PFSK-1 (cell line): ENCODE measurements around the gene GMNC.

ENCODE experiments used
- POLR2AphosphoS5 ChIP-seq: IDR thresholded peaks from 2 replicates; pipeline ENCODE4 v1.6.1; 2012; ENCODE audit warnings: low read depth, mild to moderate bottlenecking, control low read depth, low read length, moderate library complexity
- REST ChIP-seq, 2 experiments: IDR thresholded peaks; 2 replicates each; pipeline versions ENCODE4 v1.6.1 to v1.8.0; 2011 to 2012; ENCODE audit warnings: low read depth in 2 of 2, low read length in 2 of 2, control low read depth in 1 of 2, inconsistent platforms in 1 of 2, mild to moderate bottlenecking in 1 of 2, moderate library complexity in 1 of 2; ENCODE audit not compliant: insufficient read depth in 1 of 2
- SIN3A ChIP-seq: IDR thresholded peaks from 2 replicates; pipeline ENCODE4 v1.6.1; 2012; ENCODE audit warnings: mild to moderate bottlenecking, low read length, moderate library complexity, borderline replicate concordance; ENCODE audit not compliant: insufficient read depth

DNA sequence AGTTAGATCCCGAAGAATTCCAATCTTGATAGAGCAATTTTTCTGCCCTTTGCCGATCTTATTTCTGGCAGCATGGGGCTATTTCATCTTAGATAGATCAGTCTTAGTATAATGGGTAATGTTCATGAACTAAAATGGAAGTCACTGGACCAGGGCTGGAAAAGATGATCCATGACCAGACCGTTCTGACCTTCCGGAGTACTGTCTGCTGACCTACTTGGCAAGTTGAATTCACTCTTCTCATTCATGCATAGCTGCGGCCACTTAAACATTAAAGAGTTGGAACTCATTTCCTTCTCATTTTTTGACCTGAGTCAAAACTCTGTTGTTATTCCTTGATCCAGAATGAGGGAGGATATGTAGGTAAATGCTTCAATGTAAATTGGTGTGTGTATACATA is 32.5 kb downstream of the GMNC start:
- TF ChIP-seq REST (IDR thresholded peaks at IDR 0.05; ENCODE audit: insufficient read depth in 1 of 2, low read depth in 2 of 2, low read length in 2 of 2) (no peak), SIN3A (no peak), POLR2AphosphoS5 (no peak)
